HG03575 (cell line): Measurements from ENCODE around the gene FAM234A.
"Not testable (repeated sequence)": the region's sequence is repeated elsewhere in the genome, so short reads cannot be mapped to it uniquely, and the experiment has no call there.

ENCODE experiments used
- ATAC-seq: cut with Tn5 transposase; IDR thresholded peaks from one replicate; pipeline ENCODE4 v1.9.1; 2021; ENCODE audit not compliant: unreplicated experiment, insufficient number of reproducible peaks, low FRiP score; ENCODE audit errors: extremely low read depth

The FAM234A gene

DNA sequence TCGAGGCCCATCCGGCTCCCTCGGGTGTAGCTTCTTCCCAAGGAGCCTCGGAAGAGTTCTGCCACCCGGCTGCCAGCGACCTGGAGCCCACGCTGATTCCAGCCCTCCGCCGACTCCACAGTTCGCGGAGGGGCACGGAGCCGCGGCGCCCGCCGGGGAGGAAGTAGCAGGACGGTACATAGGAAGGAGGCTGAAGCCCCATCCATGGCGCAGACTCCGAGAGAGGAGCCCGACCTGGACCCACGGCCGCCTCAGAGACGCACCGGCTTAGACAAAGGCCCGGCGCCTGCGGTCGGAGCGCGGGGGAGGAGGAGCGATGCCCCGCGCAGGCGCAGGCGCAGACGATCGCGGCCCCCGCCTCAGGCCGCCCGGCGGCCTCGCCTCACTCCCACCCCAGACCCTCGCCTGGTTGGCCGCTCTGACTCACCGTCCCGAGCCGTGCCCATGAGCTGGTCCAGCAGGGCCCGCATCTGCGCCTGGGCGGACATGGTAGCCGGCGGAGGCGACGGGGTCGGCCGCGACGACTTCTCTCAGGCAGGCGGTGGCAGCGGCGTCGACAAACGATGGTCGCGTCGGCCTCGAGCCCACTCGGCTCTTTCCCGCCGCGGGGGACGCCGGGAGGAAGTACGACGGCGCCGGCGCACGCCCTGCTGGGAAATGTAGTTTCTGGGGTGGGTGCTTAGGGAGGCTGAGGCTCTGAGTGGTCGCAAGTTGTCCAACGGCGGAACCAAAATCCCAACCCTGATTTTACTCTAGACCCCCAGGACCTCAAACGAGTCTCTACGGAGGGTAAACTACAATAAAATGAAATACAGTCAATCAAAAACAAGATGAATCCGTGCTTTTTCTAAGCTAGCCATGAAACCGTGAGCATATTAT, 5.5 kb upstream of the FAM234A start, which contains the start of gene LUC7L:
LUC7L (minus strand) TSS at position 598 of the 879 bp plus-strand sequence; CDS start at position 488, 110 bp downstream.
- no peak for ATAC-seq

DNA sequence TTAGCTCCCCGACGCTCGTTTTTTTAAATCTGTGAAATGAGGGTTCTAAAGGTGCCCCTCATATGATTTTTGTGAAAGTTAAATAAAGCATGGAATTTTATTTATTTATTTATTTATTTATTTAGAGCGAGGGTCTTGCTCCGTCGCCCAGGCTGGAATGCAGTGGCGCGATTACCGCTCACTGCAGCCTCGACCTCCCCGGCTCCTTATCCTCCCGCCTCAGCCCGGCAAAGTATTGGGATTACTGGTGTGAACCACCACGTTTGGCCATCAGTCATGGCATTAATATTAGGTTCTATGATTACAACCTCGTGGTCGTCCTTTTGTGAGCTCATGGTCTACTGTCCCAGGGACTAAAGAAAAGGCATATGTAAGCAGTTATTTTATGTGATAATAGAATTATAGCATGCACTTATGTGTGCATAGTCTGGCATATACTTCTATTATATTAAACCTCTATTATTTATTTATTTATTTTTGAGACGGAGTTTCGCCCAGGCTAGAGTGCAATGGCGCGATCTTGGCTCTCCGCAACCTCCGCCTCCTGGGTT, 4.8 kb upstream of the FAM234A start:
- no peak for ATAC-seq

DNA sequence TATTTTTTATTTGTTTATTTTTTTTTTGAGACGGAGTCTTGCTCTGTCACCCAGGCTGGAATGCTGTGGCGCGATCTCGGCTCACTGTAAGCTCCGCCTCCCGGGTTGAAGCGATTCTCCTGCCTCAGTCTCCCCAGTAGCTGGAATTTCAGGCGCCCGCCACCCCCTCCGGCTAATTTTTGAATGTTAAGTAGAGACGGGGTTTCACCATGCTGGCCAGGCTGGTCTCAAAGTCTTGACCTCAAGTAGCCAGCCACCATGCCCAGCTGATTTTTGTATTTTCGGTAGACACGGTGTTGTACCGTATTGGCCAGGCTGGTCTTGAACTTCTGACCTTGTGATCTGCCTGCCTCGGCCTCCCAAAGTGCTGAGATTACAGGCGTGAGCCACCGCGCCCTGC, 4.3 kb upstream of the FAM234A start:
- ATAC-seq: not testable (repeated sequence)

DNA sequence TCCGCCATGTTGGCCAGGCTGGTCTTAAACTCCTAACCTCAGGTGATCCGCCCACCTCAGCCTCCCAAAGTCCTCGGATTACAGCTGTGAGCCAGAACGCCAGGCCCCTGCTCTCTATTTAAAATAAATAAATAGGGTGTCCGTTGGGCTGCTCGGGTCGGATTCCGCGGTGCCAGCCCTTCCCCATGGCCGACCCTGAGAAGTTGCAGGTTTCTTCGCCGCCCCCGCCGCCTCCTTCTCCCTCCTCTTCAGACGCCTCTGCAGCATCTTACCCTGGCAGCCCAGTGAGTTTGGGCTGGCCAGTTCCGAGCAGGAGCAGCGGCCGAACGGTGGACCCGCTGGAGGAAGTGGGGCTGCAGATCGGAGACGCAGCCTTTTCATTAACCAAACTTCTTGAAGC, 3.7 kb upstream of the FAM234A start:
- ATAC-seq: no peak

DNA sequence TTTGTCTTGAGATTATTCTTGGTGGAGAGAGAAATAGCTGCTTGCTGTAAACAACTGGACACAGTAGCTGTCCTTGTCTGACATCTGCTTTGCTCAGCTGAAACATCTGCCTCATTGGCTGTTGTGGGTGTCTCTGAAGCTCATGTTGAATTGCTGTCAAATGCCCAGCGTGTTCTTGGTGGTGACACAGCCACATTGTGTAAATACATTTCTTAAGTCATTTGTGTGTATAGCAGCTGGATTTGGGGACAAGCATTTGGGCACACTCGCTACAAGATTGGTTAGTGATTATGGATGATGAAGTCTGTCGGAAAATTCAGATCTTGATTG, 5.3 kb downstream of the FAM234A start:
- no peak for ATAC-seq

DNA sequence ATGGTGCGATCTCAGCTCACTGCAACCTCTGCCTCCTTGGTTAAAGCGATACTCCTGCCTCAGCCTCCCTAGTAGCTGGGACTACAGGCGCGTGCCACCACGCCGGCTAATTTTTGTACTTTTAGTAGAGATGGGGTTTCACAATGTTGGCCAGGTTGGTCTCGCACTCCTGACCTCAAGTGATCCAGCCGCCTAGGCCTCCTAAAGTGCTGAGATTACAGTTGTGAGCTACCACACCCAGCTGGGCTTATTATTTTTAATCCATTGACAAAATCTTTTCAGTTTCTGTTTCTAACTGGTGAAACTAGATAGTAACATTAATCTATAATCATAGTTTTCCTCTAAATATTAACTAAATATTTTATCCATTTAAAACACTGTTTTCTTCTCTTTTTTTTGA, 5.9 kb downstream of the FAM234A start:
- ATAC-seq: no peak

DNA sequence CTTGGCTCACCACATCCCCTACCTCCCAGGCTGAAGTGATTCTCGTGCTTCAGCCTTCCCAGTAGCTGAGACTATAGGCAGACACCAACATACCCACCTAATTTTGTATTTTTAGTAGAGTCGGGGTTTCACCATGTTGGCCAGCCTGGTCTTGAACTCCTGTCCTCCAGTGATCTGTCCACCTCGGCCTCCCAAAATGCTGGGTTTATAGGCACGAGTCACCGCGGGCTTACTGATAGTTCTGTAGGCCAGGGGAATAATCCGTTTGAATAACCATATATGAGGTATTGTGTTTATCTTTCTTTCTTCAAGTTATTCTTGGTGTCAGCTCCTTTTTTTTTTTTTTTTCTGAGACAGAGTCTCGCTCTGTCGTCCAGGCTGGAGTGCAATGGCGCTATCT, 7.7 kb downstream of the FAM234A start:
- no peak for ATAC-seq

DNA sequence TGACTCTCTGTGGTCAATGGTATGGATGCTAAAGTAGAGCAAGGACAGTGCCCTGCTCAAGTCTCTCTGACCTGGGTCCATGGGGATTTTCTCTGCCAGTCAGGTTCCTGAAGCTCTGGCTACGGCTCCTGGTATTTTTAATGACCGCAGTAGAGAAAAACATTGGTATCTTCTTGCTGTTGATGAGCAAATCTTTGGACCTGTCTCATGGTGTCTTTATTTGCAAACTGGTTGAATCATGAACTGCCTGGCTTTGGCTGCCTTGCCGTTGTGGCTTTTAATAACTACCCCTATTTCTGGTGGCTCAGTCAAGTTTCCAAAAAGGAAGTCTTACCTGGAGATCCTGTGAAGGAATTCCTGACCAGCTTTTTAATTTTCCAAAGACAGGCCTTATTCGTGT, 8.7 kb downstream of the FAM234A start:
- no peak for ATAC-seq

DNA sequence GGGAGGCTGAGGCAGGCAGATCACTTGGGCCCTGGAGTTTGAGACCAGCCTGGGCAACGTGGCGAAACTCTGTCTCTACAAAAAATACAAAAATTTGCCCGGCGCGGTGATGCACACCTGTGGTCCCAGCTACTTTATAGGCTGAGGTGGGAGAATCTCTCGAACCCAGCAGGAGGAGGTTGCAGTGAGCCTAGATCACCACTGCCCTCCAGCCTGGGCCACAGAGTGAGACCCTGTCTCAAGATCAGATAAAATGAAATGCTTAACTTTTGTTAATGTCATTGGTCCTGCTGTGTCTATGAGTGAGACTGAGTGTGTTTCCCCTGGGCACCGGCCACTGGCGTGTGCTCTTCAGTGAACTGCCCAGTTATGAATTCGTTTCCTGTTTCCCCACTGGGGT, 10.5 kb downstream of the FAM234A start:
- ATAC-seq: no peak

DNA sequence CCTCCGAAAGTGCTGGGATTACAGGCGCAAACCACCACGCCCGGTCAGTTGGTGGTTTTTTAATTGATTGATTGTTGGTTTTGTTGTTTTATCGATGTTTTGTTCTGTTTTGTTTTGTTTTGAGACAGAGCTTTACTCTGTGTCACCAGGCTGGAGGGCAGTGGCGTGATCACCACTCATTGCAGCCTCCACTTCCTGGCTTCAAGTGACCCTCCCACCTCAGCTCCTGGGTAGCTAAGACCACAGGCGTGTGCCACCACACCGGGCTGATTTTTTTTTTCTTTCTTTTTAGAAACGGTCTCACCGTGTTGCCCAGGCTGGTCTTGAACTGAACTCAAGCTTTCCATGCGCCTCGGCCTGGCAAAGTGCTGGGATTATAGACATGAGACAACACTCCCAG, 12.4 kb downstream of the FAM234A start:
- ATAC-seq: no peak

DNA sequence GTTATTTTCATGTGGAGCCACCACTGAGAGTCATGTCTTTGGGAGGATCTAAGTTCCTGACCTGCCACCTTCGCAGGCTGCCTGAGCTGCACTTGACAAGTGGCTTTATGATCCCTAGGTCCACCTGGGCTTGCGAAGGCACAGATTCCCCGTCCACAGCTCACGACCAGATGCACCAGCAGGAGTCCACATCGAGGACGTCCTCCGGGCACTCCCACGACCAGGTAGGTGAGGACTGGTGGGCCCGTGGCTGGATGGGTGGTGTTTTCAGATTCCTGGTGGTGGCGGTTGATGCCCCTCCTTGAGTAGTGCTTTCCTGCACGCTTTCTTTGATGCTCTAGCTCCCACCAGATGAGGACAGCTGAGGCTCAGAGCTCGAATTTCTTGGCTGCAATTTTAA, 14.8 kb downstream of the FAM234A start:
- no peak for ATAC-seq

DNA sequence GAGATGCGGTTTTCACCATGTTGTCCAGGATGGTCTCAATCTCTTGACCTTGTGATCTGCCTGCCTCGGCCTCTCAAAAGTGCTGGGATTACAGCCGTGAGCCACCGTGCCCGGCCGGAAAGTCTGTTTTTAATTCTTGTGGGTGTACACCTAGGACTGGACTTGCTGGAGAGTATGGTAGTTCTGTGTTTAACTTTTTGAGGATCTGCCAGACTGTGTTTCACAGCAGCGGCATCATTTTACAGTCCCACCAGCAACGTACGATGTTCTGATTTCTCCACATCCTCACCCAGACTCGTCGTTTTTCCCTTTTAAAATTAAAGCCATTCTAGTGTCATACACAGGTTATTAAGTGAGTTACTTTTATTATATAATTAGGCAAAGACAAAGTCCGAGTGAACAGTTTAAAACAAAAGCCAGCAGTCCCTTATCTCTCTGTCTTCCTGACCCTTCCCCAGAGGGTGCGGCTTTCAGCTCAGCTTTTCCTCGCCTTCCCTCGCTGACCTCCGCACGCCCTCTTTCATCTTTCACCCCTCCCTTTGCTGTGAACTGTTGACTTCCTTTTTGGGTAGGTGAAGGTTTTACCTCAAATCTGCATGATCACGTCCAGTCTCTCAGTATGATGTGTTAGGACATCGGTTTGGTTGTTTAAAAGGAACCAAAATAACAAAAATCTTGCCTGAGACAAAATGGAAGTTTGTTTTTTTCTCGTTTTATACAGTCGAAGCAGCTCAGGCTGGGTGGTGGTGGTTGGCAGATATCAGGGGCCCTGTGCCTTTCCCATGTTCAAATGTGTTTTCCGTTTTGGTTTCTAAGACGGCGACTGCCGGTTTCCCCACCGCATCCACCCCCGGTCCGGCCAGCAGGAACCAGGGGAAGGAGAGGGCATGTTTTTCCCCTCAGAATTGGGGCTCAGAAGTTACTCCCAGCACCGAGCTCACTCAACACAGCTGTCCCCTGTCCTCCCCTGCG, 18.0 kb downstream of the FAM234A start:
- no peak for ATAC-seq

DNA sequence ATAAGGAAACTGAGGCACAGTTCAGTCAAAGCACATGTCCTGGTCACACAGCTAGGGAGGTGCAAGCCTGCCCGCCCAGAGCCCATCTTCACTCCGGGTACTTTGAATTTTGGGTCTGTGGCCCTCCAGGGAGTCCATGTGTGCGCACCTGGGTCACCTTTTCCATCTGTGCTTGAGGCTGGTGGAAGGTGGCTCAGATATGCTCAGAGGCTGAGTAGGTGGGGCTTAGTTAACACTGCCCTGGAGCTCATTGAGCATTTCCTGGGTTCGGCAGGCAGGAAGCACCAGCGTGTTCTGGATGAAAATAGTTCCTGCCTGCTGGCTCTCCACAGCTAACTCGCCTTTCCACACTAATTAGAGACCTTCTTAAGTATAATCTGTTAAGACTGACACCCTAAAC, 19.2 kb downstream of the FAM234A start:
- no peak for ATAC-seq

DNA sequence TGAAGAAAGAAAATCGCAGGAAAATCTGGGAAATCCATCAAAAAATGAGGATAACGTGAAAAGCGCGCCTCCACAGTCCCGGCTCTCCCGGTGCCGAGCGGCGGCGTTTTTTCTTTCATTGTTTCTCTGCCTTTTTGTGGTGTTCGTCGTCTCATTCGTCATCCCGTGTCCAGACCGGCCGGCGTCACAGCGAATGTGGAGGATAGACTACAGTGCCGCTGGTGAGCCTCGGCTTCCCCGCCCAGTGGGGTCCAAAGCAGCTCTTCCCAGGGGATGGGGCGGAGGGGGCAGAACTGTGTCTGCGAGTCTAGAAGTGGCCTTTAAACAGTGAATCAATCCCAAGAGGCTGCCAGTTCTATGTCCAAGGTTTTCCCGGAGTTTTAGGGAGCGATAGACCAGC, 19.8 kb downstream of the FAM234A start:
- ATAC-seq: no peak

DNA sequence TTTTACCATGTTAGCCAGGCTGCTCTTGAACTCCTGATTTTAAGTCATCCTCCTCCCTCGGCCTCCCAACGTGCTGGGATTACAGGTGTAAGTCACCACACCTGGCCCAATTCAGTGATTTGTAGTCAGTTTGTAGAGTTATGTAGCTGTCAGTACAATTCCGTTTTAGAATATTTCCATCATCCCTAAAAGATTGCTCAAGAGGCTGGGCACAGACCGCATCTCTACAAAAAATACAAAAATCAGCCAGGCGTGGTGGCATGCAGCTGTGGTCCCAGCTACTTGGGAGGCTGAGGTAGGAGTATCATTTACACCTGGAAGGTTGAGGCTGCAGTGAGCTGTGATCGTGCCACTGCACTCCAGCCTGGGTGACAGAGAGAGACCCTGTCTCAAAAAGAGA, 20.6 kb downstream of the FAM234A start:
- ATAC-seq: no peak

DNA sequence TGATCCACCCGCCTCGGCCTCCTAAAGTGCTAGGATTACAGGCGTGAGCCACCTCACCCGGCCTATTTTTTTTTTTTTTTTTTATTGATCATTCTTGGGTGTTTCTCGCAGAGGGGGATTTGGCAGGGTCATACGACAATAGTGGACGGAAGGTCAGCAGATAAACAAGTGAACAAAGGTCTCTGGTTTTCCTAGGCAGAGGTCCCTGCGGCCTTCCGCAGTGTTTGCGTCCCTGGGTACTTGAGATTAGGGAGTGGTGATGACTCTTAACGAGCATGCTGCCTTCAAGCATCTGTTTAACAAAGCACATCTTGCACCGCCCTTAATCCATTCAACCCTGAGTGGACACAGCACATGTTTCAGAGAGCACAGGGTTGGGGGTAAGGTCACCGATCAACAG, 23.5 kb downstream of the FAM234A start:
- not testable (repeated sequence) for ATAC-seq

DNA sequence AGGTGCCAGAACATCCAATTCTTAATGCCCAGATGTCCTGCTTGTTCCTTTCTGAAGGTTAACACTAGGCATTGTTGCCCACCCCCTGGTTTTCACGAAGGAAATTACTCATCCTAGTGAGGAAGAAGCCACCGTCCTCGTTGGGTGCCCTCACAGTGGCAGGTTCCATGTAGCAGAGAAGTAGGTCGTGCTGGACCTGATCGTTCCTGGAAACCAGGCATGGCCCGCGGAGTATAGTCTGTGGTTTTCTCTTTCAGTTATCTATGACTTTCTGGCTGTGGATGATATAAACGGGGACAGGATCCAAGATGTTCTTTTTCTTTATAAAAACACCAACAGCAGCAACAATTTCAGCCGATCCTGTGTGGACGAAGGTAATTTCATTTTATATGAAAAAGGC, 24.6 kb downstream of the FAM234A start:
- ATAC-seq: no peak

DNA sequence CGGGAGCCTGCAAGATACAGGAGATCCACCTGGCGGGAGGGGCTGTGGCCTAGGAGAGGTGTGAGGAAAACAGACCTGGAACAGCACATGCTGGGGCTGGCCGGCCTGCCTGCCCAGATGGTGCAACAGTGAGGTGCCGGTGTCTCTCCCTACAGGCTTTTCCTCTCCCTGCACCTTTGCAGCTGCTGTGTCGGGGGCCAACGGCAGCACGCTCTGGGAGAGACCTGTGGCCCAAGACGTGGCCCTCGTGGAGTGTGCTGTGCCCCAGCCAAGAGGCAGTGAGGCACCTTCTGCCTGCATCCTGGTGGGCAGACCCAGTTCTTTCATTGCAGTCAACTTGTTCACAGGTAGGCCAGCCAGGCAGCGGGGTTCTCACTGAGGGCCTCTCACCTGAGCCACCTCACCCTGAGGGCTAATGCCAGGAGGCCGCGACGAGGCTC, 25.2 kb downstream of the FAM234A start:
- no peak for ATAC-seq

DNA sequence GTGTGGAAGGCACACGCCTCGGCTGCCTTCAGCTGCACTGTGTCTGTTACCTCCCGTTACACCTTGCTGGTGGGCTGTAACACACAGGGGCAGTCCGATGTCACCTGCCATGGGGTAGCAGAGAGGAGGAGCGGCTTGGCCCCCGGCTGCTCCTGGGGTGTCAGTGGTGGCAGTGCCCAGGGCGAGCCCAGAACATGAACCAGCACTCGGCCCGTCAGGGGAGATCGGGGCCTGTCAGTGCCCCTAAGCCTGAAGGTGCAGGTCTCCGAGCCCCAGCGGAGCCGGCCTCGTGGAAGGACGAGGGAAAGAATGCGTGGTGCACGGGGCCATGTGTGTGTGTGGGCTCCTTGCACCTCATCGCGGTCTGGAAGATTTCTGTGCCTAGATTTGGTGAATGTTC, 25.7 kb downstream of the FAM234A start:
- ATAC-seq: no peak
